ENCODE measurements around the gene TAS1R2. TPM values are rescaled to one million over a fixed set of nuclear protein-coding genes. Genes with fewer than 3 reads are reported as not detected.

TAS1R2 gene
- not detected in 2 replicates for total RNA-seq

GRCh38 chr1:18859560-18859959 is at the start of gene TAS1R2:
TSS of gene TAS1R2 (minus strand) at chr1:18859660. CDS start at chr1:18859660, 0 bp downstream.

GRCh38 chr1:18902523-18903290 is 43.2 kb upstream of the TAS1R2 start, which contains the start of gene ALDH4A1:
TSS of gene ALDH4A1 (minus strand) at chr1:18902555. CDS start at chr1:18902523, 32 bp downstream.

Small RNA genes within 50 kb of the gene (small RNA-seq; reads per million reads assigned to genes)
- gene MIR1290 (not detected), gene MIR4695 (not detected)

Other genes starting within 250 kb of the TAS1R2 start
- not detected in 2 replicates for gene PAX7, start 228.8 kb downstream of the TAS1R2 start, total RNA-seq
- gene ALDH4A1, start 42.9 kb upstream of the TAS1R2 start, total RNA-seq: 10.5 and 11.0 TPM in 2 replicates
- gene IFFO2, start 97.0 kb upstream of the TAS1R2 start, total RNA-seq: 5.9 and 10.3 TPM in 2 replicates